K562 (cell line): ENCODE data around the gene GNB5.

ENCODE experiments used
- CREB1 ChIP-seq, 2 experiments: sonication (generic) in 1 of 2; formaldehyde crosslinking in 1 of 2; IDR thresholded peaks; 2 replicates each; pipeline versions ENCODE4 v1.6.1 to v1.8.0; 2012 to 2022; ENCODE audit warnings: inconsistent platforms in 1 of 2, mild to moderate bottlenecking in 1 of 2, missing genetic modification reagents in 1 of 2, moderate library complexity in 1 of 2
- FIP1L1 ChIP-seq: fragments of 200-400 bp; formaldehyde crosslinking; IDR thresholded peaks from 2 replicates; pipeline ENCODE4 v1.6.1; 2018; ENCODE audit warnings: mild to moderate bottlenecking, low read depth, low read length; ENCODE audit not compliant: poor library complexity, severe bottlenecking
- GABPA ChIP-seq: fragments of 200-800 bp; sonication (Bioruptor generic); conservative IDR thresholded peaks from 2 replicates; pipeline ENCODE4 v1.6.1; 2016; ENCODE audit warnings: low read depth, missing genetic modification characterization, missing compliant biosample characterization
- GATA2 ChIP-seq: sonication (generic); formaldehyde crosslinking; IDR thresholded peaks from 2 replicates; pipeline ENCODE4 v1.4.0; 2020; ENCODE audit warnings: mild to moderate bottlenecking, missing genetic modification reagents
- MAX ChIP-seq: sonication (generic); formaldehyde crosslinking; IDR thresholded peaks from 2 replicates; pipeline ENCODE4 v1.9.0; 2022; ENCODE audit warnings: mild to moderate bottlenecking, missing genetic modification reagents
- NFIC ChIP-seq: fragments of 450-650 bp; IDR thresholded peaks from 2 replicates; pipeline ENCODE4 v1.6.1; 2017; ENCODE audit warnings: mild to moderate bottlenecking, inconsistent platforms
- NR3C1 ChIP-seq: sonication (generic); formaldehyde crosslinking; IDR thresholded peaks from 2 replicates; pipeline ENCODE4 v1.8.1; 2022; ENCODE audit warnings: missing genetic modification reagents
- PURB ChIP-seq: sonication (generic); formaldehyde crosslinking; IDR thresholded peaks from 2 replicates; pipeline ENCODE4 v1.9.0; 2021; ENCODE audit warnings: low read depth, mild to moderate bottlenecking, missing genetic modification reagents
- TARDBP ChIP-seq: fragments of 450-650 bp; IDR thresholded peaks from 2 replicates; pipeline ENCODE4 v1.6.1; 2016
- TCF15 ChIP-seq: fragments of 250-450 bp; sonication (Bioruptor Pico); IDR thresholded peaks from 2 replicates; pipeline ENCODE4 v1.8.0; 2022; ENCODE audit warnings: moderate library complexity, mild to moderate bottlenecking, inconsistent platforms
- ZNF561 ChIP-seq: fragments of 450-650 bp; formaldehyde crosslinking; conservative IDR thresholded peaks from 2 replicates; pipeline ENCODE4 v1.4.0; 2020; ENCODE audit warnings: mild to moderate bottlenecking, moderate library complexity
- TF ChIP-seq, protein P1 (sequence below), 3 experiments: IDR thresholded peaks in 2 of 3; conservative IDR thresholded peaks in 1 of 3; 2 replicates each; pipeline ENCODE4 v1.5.1; 2011 to 2012; ENCODE audit warnings: low read length in 3 of 3, mild to moderate bottlenecking in 3 of 3, control low read depth in 2 of 3, improper control_type of control experiment in 1 of 3, inconsistent platforms in 1 of 3, low read depth in 1 of 3, mixed read lengths in 1 of 3, moderate library complexity in 1 of 3; ENCODE audit not compliant: insufficient read depth in 2 of 3
- TF ChIP-seq, protein P2 (sequence below): IDR thresholded peaks from 2 replicates; pipeline ENCODE4 v1.6.1; 2012; ENCODE audit warnings: low read depth, low read length, improper control_type of control experiment, borderline replicate concordance
- TF ChIP-seq, protein P3 (sequence below), 2 experiments: fragments of 450-650 bp in 1 of 2; sonication (generic) in 1 of 2; formaldehyde crosslinking in 1 of 2; IDR thresholded peaks in 1 of 2; conservative IDR thresholded peaks in 1 of 2; 2 replicates each; pipeline versions ENCODE4 v1.6.1 to v1.8.1; 2016 to 2023; ENCODE audit warnings: mild to moderate bottlenecking in 2 of 2, moderate library complexity in 2 of 2, inconsistent platforms in 1 of 2, missing genetic modification reagents in 1 of 2

DNA sequence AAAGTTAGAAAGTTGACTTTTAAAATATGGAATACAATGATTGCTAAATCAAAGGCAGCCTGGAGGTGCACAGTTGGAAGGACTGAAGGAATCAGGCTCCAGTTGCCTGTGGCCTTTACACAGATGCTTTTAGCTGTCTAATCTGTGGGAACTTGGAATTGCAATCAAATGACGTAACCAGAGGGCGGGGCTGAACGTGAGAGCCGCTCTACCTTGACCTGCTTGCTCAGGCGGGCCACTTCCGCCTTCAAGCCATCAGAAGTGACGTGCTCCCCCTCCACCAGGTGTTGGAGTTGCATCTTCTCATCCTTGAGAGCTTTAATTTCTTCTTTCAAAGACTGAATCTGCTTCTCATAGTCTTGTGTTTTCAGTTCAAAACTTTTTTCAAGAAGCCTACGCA lies 37.7 kb upstream of the GNB5 start:
- TF ChIP-seq FIP1L1 (no peak), NR3C1 (CRISPR knock-in tag) (no peak), NFIC (no peak), ZNF561 (CRISPR knock-in tag) (no peak), TARDBP (no peak), GABPA (tag) (no peak), GATA2 (CRISPR knock-in tag) (no peak), PURB (CRISPR knock-in tag) (no peak), TCF15 (CRISPR knock-in tag) (no peak), CREB1 (IDR thresholded peaks at IDR 0.05) (no peak), CREB1 (CRISPR knock-in tag; IDR thresholded peaks at IDR 0.05) (no peak), MAX (no peak)
- TF ChIP-seq, protein P1, sequence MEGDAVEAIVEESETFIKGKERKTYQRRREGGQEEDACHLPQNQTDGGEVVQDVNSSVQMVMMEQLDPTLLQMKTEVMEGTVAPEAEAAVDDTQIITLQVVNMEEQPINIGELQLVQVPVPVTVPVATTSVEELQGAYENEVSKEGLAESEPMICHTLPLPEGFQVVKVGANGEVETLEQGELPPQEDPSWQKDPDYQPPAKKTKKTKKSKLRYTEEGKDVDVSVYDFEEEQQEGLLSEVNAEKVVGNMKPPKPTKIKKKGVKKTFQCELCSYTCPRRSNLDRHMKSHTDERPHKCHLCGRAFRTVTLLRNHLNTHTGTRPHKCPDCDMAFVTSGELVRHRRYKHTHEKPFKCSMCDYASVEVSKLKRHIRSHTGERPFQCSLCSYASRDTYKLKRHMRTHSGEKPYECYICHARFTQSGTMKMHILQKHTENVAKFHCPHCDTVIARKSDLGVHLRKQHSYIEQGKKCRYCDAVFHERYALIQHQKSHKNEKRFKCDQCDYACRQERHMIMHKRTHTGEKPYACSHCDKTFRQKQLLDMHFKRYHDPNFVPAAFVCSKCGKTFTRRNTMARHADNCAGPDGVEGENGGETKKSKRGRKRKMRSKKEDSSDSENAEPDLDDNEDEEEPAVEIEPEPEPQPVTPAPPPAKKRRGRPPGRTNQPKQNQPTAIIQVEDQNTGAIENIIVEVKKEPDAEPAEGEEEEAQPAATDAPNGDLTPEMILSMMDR (IDR thresholded peaks at IDR 0.05 in 2 of 3, conservative IDR thresholded peaks at IDR 0.05 in 1 of 3; ENCODE audit: insufficient read depth in 2 of 3, low read depth in 1 of 3, low read length in 3 of 3): no peak
- TF ChIP-seq, protein P2, sequence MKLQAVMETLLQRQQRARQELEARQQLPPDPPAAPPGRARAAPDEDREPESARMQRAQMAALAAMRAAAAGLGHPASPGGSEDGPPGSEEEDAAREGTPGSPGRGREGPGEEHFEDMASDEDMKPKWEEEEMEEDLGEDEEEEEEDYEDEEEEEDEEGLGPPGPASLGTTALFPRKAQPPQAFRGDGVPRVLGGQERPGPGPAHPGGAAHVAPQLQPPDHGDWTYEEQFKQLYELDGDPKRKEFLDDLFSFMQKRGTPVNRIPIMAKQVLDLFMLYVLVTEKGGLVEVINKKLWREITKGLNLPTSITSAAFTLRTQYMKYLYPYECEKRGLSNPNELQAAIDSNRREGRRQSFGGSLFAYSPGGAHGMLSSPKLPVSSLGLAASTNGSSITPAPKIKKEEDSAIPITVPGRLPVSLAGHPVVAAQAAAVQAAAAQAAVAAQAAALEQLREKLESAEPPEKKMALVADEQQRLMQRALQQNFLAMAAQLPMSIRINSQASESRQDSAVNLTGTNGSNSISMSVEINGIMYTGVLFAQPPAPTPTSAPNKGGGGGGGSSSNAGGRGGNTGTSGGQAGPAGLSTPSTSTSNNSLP: no peak
- TF ChIP-seq, protein P3, sequence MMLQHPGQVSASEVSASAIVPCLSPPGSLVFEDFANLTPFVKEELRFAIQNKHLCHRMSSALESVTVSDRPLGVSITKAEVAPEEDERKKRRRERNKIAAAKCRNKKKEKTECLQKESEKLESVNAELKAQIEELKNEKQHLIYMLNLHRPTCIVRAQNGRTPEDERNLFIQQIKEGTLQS (IDR thresholded peaks at IDR 0.05): peak; percentile 81
- TF ChIP-seq, protein P3 (CRISPR knock-in tag; conservative IDR thresholded peaks at IDR 0.05): no peak
